Measurements from ENCODE around the gene APEX1.

Gene APEX1

GRCh38 chr14:20428802-20429201, 26.2 kb upstream of the APEX1 start:
- H3F3A ChIP-seq (ENCODE audit: insufficient read depth, low read length), result no peaks in the 10 kb centered on the region
- no peaks in the 10 kb centered on the region for H3K79me2 ChIP-seq (ENCODE audit: low read length)
- no peak overlapping the region for H3K9ac ChIP-seq (ENCODE audit: low read length)
- H3K4me3 ChIP-seq (ENCODE audit: low read length), result no peak overlapping the region
- H4K20me1 ChIP-seq (ENCODE audit: insufficient read depth, low read length), result no peaks in the 10 kb centered on the region
- H3K9me2 ChIP-seq (replicated peaks; ENCODE audit: insufficient read depth, low read length), result no peaks in the 10 kb centered on the region
- H3K27ac ChIP-seq (ENCODE audit: low read length), result no peak overlapping the region
- H2AFZ ChIP-seq (ENCODE audit: low read length), result no peak overlapping the region
- H3K9me3 ChIP-seq (replicated peaks; ENCODE audit: insufficient read depth, low read length), result no peaks in the 10 kb centered on the region
- no peaks in the 10 kb centered on the region for H3K36me3 ChIP-seq (replicated peaks; ENCODE audit: insufficient read depth, low read length)
- no peak overlapping the region for H3K4me2 ChIP-seq (ENCODE audit: low read depth, low read length)
- H3K27me3 ChIP-seq (replicated peaks; ENCODE audit: insufficient read depth, low read length), result no peaks in the 10 kb centered on the region
- TF ChIP-seq CTCF (IDR thresholded peaks at IDR 0.05; ENCODE audit: low read length) (no peak), EZH2phosphoT487 (IDR thresholded peaks at IDR 0.05; ENCODE audit: low read length) (no peak), EZH2 (optimal IDR thresholded peaks at IDR 0.05; ENCODE audit: low read depth, low read length) (no peak)
- DNase-seq, result no peak
- peaks cover 9% of the 10 kb centered on the region for H3K4me1 ChIP-seq (ENCODE audit: low read length)

- TF ChIP-seq EZH2phosphoT487 (IDR thresholded peaks at IDR 0.05; ENCODE audit: low read length), result no peak
- no peak for TF ChIP-seq EZH2 (optimal IDR thresholded peaks at IDR 0.05; ENCODE audit: low read depth, low read length)
- TF ChIP-seq CTCF (IDR thresholded peaks at IDR 0.05; ENCODE audit: low read length), result no peak
- Histone ChIP-seq H3K9me3 (replicated peaks; ENCODE audit: insufficient read depth, low read length) (no peaks in the 10 kb centered on the region), H3F3A (ENCODE audit: insufficient read depth, low read length) (no peaks in the 10 kb centered on the region), H3K27ac (ENCODE audit: low read length) (no peak overlapping the region), H3K79me2 (ENCODE audit: low read length) (no peaks in the 10 kb centered on the region), H2AFZ (ENCODE audit: low read length) (no peak overlapping the region), H4K20me1 (ENCODE audit: insufficient read depth, low read length) (no peaks in the 10 kb centered on the region), H3K9ac (ENCODE audit: low read length) (no peak overlapping the region), H3K4me2 (ENCODE audit: low read depth, low read length) (no peak overlapping the region), H3K9me2 (replicated peaks; ENCODE audit: insufficient read depth, low read length) (no peaks in the 10 kb centered on the region), H3K27me3 (replicated peaks; ENCODE audit: insufficient read depth, low read length) (no peaks in the 10 kb centered on the region), H3K4me3 (ENCODE audit: low read length) (no peak overlapping the region), H3K4me1 (ENCODE audit: low read length) (peaks cover 9% of the 10 kb centered on the region), H3K36me3 (replicated peaks; ENCODE audit: insufficient read depth, low read length) (no peaks in the 10 kb centered on the region)
- no peak for DNase-seq
These were observed 25.0 kb upstream of the APEX1 start for GRCh38 chr14:20429801-20430669.

GRCh38 chr14:20434701-20435581, 20.1 kb upstream of the APEX1 start:
- Histone ChIP-seq H3F3A (ENCODE audit: insufficient read depth, low read length) (no peaks in the 10 kb centered on the region), H3K9me3 (replicated peaks; ENCODE audit: insufficient read depth, low read length) (no peaks in the 10 kb centered on the region), H3K4me3 (ENCODE audit: low read length) (no peak overlapping the region), H3K27me3 (replicated peaks; ENCODE audit: insufficient read depth, low read length) (no peaks in the 10 kb centered on the region), H3K4me2 (ENCODE audit: low read depth, low read length) (no peak overlapping the region), H3K27ac (ENCODE audit: low read length) (no peak overlapping the region), H3K36me3 (replicated peaks; ENCODE audit: insufficient read depth, low read length) (no peaks in the 10 kb centered on the region), H4K20me1 (ENCODE audit: insufficient read depth, low read length) (no peaks in the 10 kb centered on the region), H3K9me2 (replicated peaks; ENCODE audit: insufficient read depth, low read length) (no peaks in the 10 kb centered on the region), H3K4me1 (ENCODE audit: low read length) (no peaks in the 10 kb centered on the region), H2AFZ (ENCODE audit: low read length) (no peak overlapping the region), H3K79me2 (ENCODE audit: low read length) (no peaks in the 10 kb centered on the region), H3K9ac (ENCODE audit: low read length) (no peak overlapping the region)
- TF ChIP-seq CTCF (IDR thresholded peaks at IDR 0.05; ENCODE audit: low read length) (no peak), EZH2 (optimal IDR thresholded peaks at IDR 0.05; ENCODE audit: low read depth, low read length) (no peak), EZH2phosphoT487 (IDR thresholded peaks at IDR 0.05; ENCODE audit: low read length) (no peak)
- DNase-seq, result no peak
